ENCODE data around the gene ELMOD1.

Gene ELMOD1

DNA sequence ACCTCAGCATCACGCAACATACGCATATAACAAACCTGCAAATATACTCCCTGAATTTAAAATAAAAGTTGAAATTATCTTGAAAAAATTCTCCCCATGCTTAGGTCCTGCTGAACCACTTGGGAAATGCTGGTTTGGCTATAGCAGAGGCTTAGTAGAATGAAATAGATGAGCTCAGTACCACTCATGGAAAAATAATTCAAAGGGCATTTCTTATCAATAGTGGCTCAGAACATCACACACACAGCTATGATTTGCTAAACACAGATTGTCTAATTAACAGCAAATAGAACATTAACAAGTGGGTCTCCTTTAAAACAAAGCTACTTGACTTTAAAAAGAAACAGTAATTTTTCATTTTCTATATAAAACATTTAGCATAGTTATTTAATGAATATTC, 21.5 kb downstream of the ELMOD1 start:
- H3K27me3 ChIP-seq (ENCODE audit: control insufficient read depth, insufficient read depth, low read length): peaks cover 3% of the 10 kb centered on the region
- no peak overlapping the region for H3K4me3 ChIP-seq (ENCODE audit: low read length)
- no peaks in the 10 kb centered on the region for H3K4me1 ChIP-seq (ENCODE audit: control insufficient read depth, insufficient read depth, low read length)
- H3K4me2 ChIP-seq (ENCODE audit: low read length): no peak overlapping the region
- H3K9me3 ChIP-seq (replicated peaks; ENCODE audit: low read length): no peaks in the 10 kb centered on the region
- no peak overlapping the region for H3K9ac ChIP-seq (ENCODE audit: low read depth, low read length)
- H3K36me3 ChIP-seq (ENCODE audit: insufficient read depth, low read length): no peaks in the 10 kb centered on the region

GRCh38 chr11:107619926-107620325, 29.0 kb downstream of the ELMOD1 start:
- no peaks in the 10 kb centered on the region for H3K36me3 ChIP-seq (ENCODE audit: insufficient read depth, low read length)
- H3K4me2 ChIP-seq (ENCODE audit: low read length): no peak overlapping the region
- H3K9ac ChIP-seq (ENCODE audit: low read depth, low read length): no peak overlapping the region
- no peaks in the 10 kb centered on the region for H3K4me1 ChIP-seq (ENCODE audit: control insufficient read depth, insufficient read depth, low read length)
- no peaks in the 10 kb centered on the region for H3K9me3 ChIP-seq (replicated peaks; ENCODE audit: low read length)
- H3K27me3 ChIP-seq (ENCODE audit: control insufficient read depth, insufficient read depth, low read length): no peaks in the 10 kb centered on the region
- no peak overlapping the region for H3K4me3 ChIP-seq (ENCODE audit: low read length)

- H3K27me3 ChIP-seq (ENCODE audit: control insufficient read depth, insufficient read depth, low read length): peaks cover 4% of the 10 kb centered on the region
- no peak overlapping the region for H3K9ac ChIP-seq (ENCODE audit: low read depth, low read length)
- no peaks in the 10 kb centered on the region for H3K9me3 ChIP-seq (replicated peaks; ENCODE audit: low read length)
- H3K4me2 ChIP-seq (ENCODE audit: low read length): no peak overlapping the region
- H3K4me1 ChIP-seq (ENCODE audit: control insufficient read depth, insufficient read depth, low read length): no peaks in the 10 kb centered on the region
- H3K36me3 ChIP-seq (ENCODE audit: insufficient read depth, low read length): no peaks in the 10 kb centered on the region
- no peak overlapping the region for H3K4me3 ChIP-seq (ENCODE audit: low read length)
Observed at GRCh38 chr11:107621081-107621480, 30.1 kb downstream of the ELMOD1 start.

- no peak overlapping the region for H3K4me3 ChIP-seq (ENCODE audit: low read length)
- no peaks in the 10 kb centered on the region for H3K9me3 ChIP-seq (replicated peaks; ENCODE audit: low read length)
- no peak overlapping the region for H3K9ac ChIP-seq (ENCODE audit: low read depth, low read length)
- no peaks in the 10 kb centered on the region for H3K4me1 ChIP-seq (ENCODE audit: control insufficient read depth, insufficient read depth, low read length)
- H3K4me2 ChIP-seq (ENCODE audit: low read length): no peak overlapping the region
- H3K27me3 ChIP-seq (ENCODE audit: control insufficient read depth, insufficient read depth, low read length): peaks cover 4% of the 10 kb centered on the region
- H3K36me3 ChIP-seq (ENCODE audit: insufficient read depth, low read length): no peaks in the 10 kb centered on the region
Observed at GRCh38 chr11:107623183-107623582, 32.2 kb downstream of the ELMOD1 start.

DNA sequence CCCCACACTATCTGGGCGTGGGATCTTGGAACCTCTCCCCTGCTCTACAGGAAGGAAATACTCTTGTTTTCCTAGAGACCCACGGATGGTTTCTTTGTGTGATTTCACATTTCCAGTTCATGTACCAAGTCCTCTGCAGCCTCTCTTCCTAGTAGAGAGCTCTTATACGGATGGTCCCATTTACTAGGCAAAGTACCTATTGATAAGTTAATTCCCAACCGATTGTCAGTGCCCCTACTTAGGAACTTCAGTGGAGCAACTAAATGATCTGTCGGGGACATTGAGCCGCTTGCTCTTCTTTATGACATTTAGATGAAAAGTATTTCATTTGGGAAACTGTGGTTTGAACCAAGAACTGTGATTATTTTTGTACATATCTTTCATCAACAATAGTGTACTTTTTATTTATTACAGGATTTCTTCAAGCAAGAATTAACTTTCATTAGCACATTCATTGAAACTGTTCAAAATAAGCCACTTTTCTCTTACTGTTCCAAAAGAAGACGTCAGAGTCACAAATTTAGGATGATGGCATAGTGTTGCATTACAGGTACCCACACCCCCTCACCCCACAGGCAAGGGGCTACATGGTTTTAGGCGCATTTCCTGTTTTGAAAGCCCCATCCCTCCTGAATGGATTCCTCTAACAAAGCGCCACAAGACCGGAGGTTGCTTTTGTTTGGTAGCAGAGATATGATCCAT, 34.2 kb downstream of the ELMOD1 start:
- Histone ChIP-seq H3K4me3 (ENCODE audit: low read length) (no peak overlapping the region), H3K9ac (ENCODE audit: low read depth, low read length) (no peak overlapping the region), H3K27me3 (ENCODE audit: control insufficient read depth, insufficient read depth, low read length) (peaks cover 4% of the 10 kb centered on the region)

GRCh38 chr11:107625685-107625989, 34.7 kb downstream of the ELMOD1 start:
- no peaks in the 10 kb centered on the region for H3K36me3 ChIP-seq (ENCODE audit: insufficient read depth, low read length)
- H3K27me3 ChIP-seq (ENCODE audit: control insufficient read depth, insufficient read depth, low read length): peaks cover 4% of the 10 kb centered on the region
- H3K9ac ChIP-seq (ENCODE audit: low read depth, low read length): no peak overlapping the region
- H3K9me3 ChIP-seq (replicated peaks; ENCODE audit: low read length): no peaks in the 10 kb centered on the region
- H3K4me1 ChIP-seq (ENCODE audit: control insufficient read depth, insufficient read depth, low read length): no peaks in the 10 kb centered on the region
- no peak overlapping the region for H3K4me2 ChIP-seq (ENCODE audit: low read length)
- no peak overlapping the region for H3K4me3 ChIP-seq (ENCODE audit: low read length)

More for the DNA sequence above, 34.2 kb downstream of the ELMOD1 start:
- Histone ChIP-seq H3K4me1 (ENCODE audit: control insufficient read depth, insufficient read depth, low read length) (no peaks in the 10 kb centered on the region), H3K36me3 (ENCODE audit: insufficient read depth, low read length) (no peaks in the 10 kb centered on the region), H3K4me2 (ENCODE audit: low read length) (no peak overlapping the region), H3K9me3 (replicated peaks; ENCODE audit: low read length) (no peaks in the 10 kb centered on the region)

DNA sequence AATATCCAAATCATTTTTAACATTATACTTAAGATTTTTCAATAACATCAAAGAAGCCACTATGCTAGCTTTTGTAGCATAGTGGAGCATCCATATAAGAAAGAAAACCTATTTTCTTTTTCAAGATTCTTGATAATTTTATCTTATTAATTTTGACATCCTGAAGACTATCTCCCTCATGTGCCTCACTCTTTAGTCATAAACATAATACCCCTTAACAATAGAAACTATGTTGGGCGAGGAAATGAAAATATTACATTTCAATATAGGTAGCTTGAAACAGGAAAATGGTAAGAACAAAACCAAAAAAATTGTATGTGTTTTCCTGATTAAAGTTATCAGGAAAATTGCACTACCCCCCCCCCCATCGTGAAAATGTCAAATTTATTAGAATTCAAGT, 40.1 kb downstream of the ELMOD1 start:
- H3K9ac ChIP-seq (ENCODE audit: low read depth, low read length): no peak overlapping the region
- H3K4me2 ChIP-seq (ENCODE audit: low read length): no peak overlapping the region
- H3K27me3 ChIP-seq (ENCODE audit: control insufficient read depth, insufficient read depth, low read length): no peaks in the 10 kb centered on the region
- H3K4me1 ChIP-seq (ENCODE audit: control insufficient read depth, insufficient read depth, low read length): no peaks in the 10 kb centered on the region
- no peak overlapping the region for H3K4me3 ChIP-seq (ENCODE audit: low read length)
- H3K36me3 ChIP-seq (ENCODE audit: insufficient read depth, low read length): no peaks in the 10 kb centered on the region
- H3K9me3 ChIP-seq (replicated peaks; ENCODE audit: low read length): no peaks in the 10 kb centered on the region

DNA sequence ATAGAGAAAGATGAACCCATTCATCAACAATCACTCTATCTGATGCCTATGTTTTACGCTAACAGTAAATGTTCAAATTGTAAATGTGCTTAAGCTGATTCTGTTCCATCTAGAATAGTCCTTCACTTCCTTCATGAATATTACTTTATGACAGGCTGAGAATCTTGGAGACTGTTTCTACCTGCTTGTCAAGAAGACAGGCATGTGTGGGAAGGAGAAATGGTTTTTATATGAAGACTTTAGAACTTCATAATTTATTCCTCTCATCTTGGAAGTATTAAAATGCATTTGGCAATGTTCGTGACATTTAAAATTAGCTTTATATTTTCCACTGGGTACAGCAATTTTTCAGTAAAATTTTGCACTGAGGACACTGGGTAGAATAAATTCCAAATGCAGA, 41.0 kb downstream of the ELMOD1 start:
- Histone ChIP-seq H3K36me3 (ENCODE audit: insufficient read depth, low read length) (no peaks in the 10 kb centered on the region), H3K9me3 (replicated peaks; ENCODE audit: low read length) (no peaks in the 10 kb centered on the region), H3K4me3 (ENCODE audit: low read length) (no peak overlapping the region), H3K9ac (ENCODE audit: low read depth, low read length) (no peak overlapping the region), H3K4me2 (ENCODE audit: low read length) (no peak overlapping the region), H3K4me1 (ENCODE audit: control insufficient read depth, insufficient read depth, low read length) (no peaks in the 10 kb centered on the region), H3K27me3 (ENCODE audit: control insufficient read depth, insufficient read depth, low read length) (no peaks in the 10 kb centered on the region)

DNA sequence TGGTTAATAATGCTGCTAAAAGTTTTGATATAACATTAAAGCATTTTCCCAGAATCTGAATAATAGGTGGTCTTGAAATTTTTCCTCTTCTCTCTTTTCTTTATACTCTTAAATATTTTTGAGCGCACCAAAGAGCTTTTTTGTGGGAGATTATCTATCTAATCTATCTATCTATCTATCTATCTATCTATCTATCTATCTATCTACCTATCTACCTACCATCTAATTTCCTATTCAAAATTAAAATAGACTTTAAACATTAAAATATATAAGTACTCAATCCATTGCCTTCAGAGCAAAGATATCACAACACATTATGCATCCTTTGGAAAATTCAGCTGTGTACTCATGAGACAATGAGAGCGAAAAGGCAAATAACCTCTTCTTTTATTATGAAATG, 55.8 kb downstream of the ELMOD1 start:
- H3K27me3 ChIP-seq (ENCODE audit: control insufficient read depth, insufficient read depth, low read length): no peaks in the 10 kb centered on the region
- no peak overlapping the region for H3K9ac ChIP-seq (ENCODE audit: low read depth, low read length)
- H3K4me1 ChIP-seq (ENCODE audit: control insufficient read depth, insufficient read depth, low read length): no peaks in the 10 kb centered on the region
- H3K36me3 ChIP-seq (ENCODE audit: insufficient read depth, low read length): no peaks in the 10 kb centered on the region
- H3K4me3 ChIP-seq (ENCODE audit: low read length): no peak overlapping the region
- H3K9me3 ChIP-seq (replicated peaks; ENCODE audit: low read length): no peaks in the 10 kb centered on the region
- H3K4me2 ChIP-seq (ENCODE audit: low read length): no peak overlapping the region

GRCh38 chr11:107648242-107648641, 57.3 kb downstream of the ELMOD1 start:
- no peak overlapping the region for H3K4me2 ChIP-seq (ENCODE audit: low read length)
- H3K36me3 ChIP-seq (ENCODE audit: insufficient read depth, low read length): no peaks in the 10 kb centered on the region
- H3K27me3 ChIP-seq (ENCODE audit: control insufficient read depth, insufficient read depth, low read length): no peaks in the 10 kb centered on the region
- H3K9me3 ChIP-seq (replicated peaks; ENCODE audit: low read length): no peaks in the 10 kb centered on the region
- H3K9ac ChIP-seq (ENCODE audit: low read depth, low read length): no peak overlapping the region
- H3K4me3 ChIP-seq (ENCODE audit: low read length): no peak overlapping the region
- no peaks in the 10 kb centered on the region for H3K4me1 ChIP-seq (ENCODE audit: control insufficient read depth, insufficient read depth, low read length)

GRCh38 chr11:107651672-107652071, 60.7 kb downstream of the ELMOD1 start:
- Histone ChIP-seq H3K27me3 (ENCODE audit: control insufficient read depth, insufficient read depth, low read length) (no peaks in the 10 kb centered on the region), H3K4me1 (ENCODE audit: control insufficient read depth, insufficient read depth, low read length) (no peaks in the 10 kb centered on the region), H3K4me3 (ENCODE audit: low read length) (no peak overlapping the region), H3K4me2 (ENCODE audit: low read length) (no peak overlapping the region), H3K9me3 (replicated peaks; ENCODE audit: low read length) (no peaks in the 10 kb centered on the region), H3K9ac (ENCODE audit: low read depth, low read length) (no peak overlapping the region), H3K36me3 (ENCODE audit: insufficient read depth, low read length) (no peaks in the 10 kb centered on the region)

GRCh38 chr11:107653076-107653475, 62.1 kb downstream of the ELMOD1 start:
- Histone ChIP-seq H3K4me1 (ENCODE audit: control insufficient read depth, insufficient read depth, low read length) (no peaks in the 10 kb centered on the region), H3K27me3 (ENCODE audit: control insufficient read depth, insufficient read depth, low read length) (no peaks in the 10 kb centered on the region), H3K36me3 (ENCODE audit: insufficient read depth, low read length) (no peaks in the 10 kb centered on the region), H3K9me3 (replicated peaks; ENCODE audit: low read length) (no peaks in the 10 kb centered on the region), H3K4me3 (ENCODE audit: low read length) (no peak overlapping the region), H3K4me2 (ENCODE audit: low read length) (no peak overlapping the region), H3K9ac (ENCODE audit: low read depth, low read length) (no peak overlapping the region)

Data from skeletal muscle satellite cell (primary cell).